Measurements from ENCODE around the gene FRMD4B. TPM values are rescaled to one million over a fixed set of nuclear protein-coding genes. Genes with fewer than 3 reads are reported as not detected.

Gene FRMD4B
- polyA plus RNA-seq, 1 experiment = 0.09 TPM

- H3K36me3 ChIP-seq (ENCODE audit: control insufficient read depth, insufficient read depth, low read length) = no peaks in the 10 kb centered on the region
- no peak overlapping the region for H3K4me3 ChIP-seq (ENCODE audit: low read depth, low read length)
- ChIA-PET POLR2A (no interaction called here), CTCF (interaction anchor here (0.6 to 4.4 kb wide), 19 partner anchors 9 to 274 kb away, joined by 3 to 37 read pairs (median 4); partner anchors contain the start of gene FRMD4B)
- TF ChIP-seq, protein P1, sequence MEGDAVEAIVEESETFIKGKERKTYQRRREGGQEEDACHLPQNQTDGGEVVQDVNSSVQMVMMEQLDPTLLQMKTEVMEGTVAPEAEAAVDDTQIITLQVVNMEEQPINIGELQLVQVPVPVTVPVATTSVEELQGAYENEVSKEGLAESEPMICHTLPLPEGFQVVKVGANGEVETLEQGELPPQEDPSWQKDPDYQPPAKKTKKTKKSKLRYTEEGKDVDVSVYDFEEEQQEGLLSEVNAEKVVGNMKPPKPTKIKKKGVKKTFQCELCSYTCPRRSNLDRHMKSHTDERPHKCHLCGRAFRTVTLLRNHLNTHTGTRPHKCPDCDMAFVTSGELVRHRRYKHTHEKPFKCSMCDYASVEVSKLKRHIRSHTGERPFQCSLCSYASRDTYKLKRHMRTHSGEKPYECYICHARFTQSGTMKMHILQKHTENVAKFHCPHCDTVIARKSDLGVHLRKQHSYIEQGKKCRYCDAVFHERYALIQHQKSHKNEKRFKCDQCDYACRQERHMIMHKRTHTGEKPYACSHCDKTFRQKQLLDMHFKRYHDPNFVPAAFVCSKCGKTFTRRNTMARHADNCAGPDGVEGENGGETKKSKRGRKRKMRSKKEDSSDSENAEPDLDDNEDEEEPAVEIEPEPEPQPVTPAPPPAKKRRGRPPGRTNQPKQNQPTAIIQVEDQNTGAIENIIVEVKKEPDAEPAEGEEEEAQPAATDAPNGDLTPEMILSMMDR (IDR thresholded peaks at IDR 0.05; ENCODE audit: insufficient read depth, low read depth, low read length) = peak; percentile 89
- no peak for DNase-seq (ENCODE audit: low read depth)
- H3K27me3 ChIP-seq (ENCODE audit: control insufficient read depth, insufficient read depth, low read length) = no peaks in the 10 kb centered on the region
Measured at GRCh38 chr3:69410301-69410700, 24.4 kb upstream of the FRMD4B start.

GRCh38 chr3:69409831-69410230, 23.9 kb upstream of the FRMD4B start:
- no peak overlapping the region for H3K4me3 ChIP-seq (ENCODE audit: low read depth, low read length)
- CTCF ChIA-PET = interaction anchor here (0.6 to 4.4 kb wide), 20 partner anchors 9 to 273 kb away, joined by 3 to 37 read pairs (median 4); partner anchors contain the start of gene FRMD4B
- no peak for DNase-seq (ENCODE audit: low read depth)
- TF ChIP-seq, protein P1 (IDR thresholded peaks at IDR 0.05; ENCODE audit: insufficient read depth, low read depth, low read length) = no peak
- no peaks in the 10 kb centered on the region; the same call in 1 of the 2 replicates for H3K27me3 ChIP-seq (ENCODE audit: control insufficient read depth, insufficient read depth, low read length)
- POLR2A ChIA-PET = no interaction called here
- no peaks in the 10 kb centered on the region for H3K36me3 ChIP-seq (ENCODE audit: control insufficient read depth, insufficient read depth, low read length)

DNA sequence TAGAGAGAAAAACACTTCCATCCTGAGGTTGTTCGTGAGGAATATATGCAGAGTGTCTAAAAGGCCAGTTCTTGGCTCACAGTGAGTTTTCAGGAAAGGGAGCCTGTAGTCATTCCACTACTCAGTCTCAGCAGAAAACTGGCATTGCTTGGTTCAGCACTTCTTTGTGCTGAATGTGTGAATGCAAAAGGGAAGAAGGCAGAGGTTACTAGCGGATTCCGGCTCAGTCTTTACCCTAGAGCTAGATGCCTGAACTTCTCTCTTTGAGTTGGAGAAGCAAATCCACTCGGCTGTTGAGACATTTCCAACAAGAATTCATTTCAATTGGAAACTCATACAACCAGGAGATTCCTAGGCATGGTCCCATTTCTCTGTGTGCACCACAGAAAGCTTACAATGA, 23.1 kb upstream of the FRMD4B start:
- TF ChIP-seq, protein P1 (IDR thresholded peaks at IDR 0.05; ENCODE audit: insufficient read depth, low read depth, low read length) = no peak
- no peaks in the 10 kb centered on the region; the same call in 1 of the 2 replicates for H3K27me3 ChIP-seq (ENCODE audit: control insufficient read depth, insufficient read depth, low read length)
- no peaks in the 10 kb centered on the region for H3K36me3 ChIP-seq (ENCODE audit: control insufficient read depth, insufficient read depth, low read length)
- POLR2A ChIA-PET = no interaction called here
- CTCF ChIA-PET = interaction anchor here (1.2 to 4.4 kb wide), 11 partner anchors 11 to 247 kb away, joined by 3 to 37 read pairs (median 9); no protein-coding TSS in a partner anchor
- DNase-seq (ENCODE audit: low read depth) = no peak
- H3K4me3 ChIP-seq (ENCODE audit: low read depth, low read length) = no peak overlapping the region

GRCh38 chr3:69408542-69408941, 22.7 kb upstream of the FRMD4B start:
- DNase-seq (ENCODE audit: low read depth) = no peak
- POLR2A ChIA-PET = no interaction called here
- CTCF ChIA-PET = interaction anchor here (1.3 to 3.7 kb wide), 6 partner anchors 10 to 247 kb away, joined by 3 to 34 read pairs (median 16); no protein-coding TSS in a partner anchor
- Histone ChIP-seq H3K27me3 (ENCODE audit: control insufficient read depth, insufficient read depth, low read length) (no peaks in the 10 kb centered on the region; the same call in 1 of the 2 replicates), H3K4me3 (ENCODE audit: low read depth, low read length) (no peak overlapping the region), H3K36me3 (ENCODE audit: control insufficient read depth, insufficient read depth, low read length) (no peaks in the 10 kb centered on the region)
- TF ChIP-seq, protein P1 (IDR thresholded peaks at IDR 0.05; ENCODE audit: insufficient read depth, low read depth, low read length) = no peak

DNA sequence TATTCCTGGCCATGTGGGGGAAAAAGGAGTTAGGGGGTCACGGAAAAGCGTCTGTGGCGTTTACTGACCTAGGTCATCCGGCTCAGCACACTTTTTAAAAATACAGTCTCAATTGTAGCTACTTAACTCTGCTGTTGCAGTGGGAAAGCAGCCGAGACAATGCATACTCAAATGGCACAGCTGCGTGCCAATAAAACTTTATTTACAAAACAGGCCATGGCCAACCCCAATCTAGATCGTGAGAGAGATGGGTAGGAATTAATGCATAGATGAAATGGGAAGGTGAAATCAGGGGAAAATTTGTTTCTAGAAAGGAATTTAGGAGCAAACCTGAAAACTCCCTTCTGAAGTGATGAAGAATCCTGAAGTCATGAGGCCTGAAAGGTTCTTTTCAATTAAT, 22.0 kb upstream of the FRMD4B start:
- no peaks in the 10 kb centered on the region; the same call in 1 of the 2 replicates for H3K27me3 ChIP-seq (ENCODE audit: control insufficient read depth, insufficient read depth, low read length)
- TF ChIP-seq, protein P1 (IDR thresholded peaks at IDR 0.05; ENCODE audit: insufficient read depth, low read depth, low read length) = no peak

More for the DNA sequence above, 22.0 kb upstream of the FRMD4B start:
- Histone ChIP-seq H3K4me3 (ENCODE audit: low read depth, low read length) (no peak overlapping the region), H3K36me3 (ENCODE audit: control insufficient read depth, insufficient read depth, low read length) (no peaks in the 10 kb centered on the region)
- DNase-seq (ENCODE audit: low read depth) = no peak
- ChIA-PET POLR2A (no interaction called here), CTCF (interaction anchor here (0.7 to 3.7 kb wide), 3 partner anchors 28 to 329 kb away, joined by 3 to 26 read pairs (median 9); no protein-coding TSS in a partner anchor)

Measured in BJ (cell line).